HG02588 (cell line): ENCODE results near the gene MAPK13.
"Not testable (repeated sequence)": the region's sequence is repeated elsewhere in the genome, so short reads cannot be mapped to it uniquely, and the experiment has no call there.

Experiments
- ATAC-seq: cut with Tn5 transposase; IDR thresholded peaks from one replicate; pipeline ENCODE4 v1.9.1; 2021; ENCODE audit warnings: mild to moderate bottlenecking, moderate library complexity; ENCODE audit not compliant: unreplicated experiment

Gene MAPK13

DNA sequence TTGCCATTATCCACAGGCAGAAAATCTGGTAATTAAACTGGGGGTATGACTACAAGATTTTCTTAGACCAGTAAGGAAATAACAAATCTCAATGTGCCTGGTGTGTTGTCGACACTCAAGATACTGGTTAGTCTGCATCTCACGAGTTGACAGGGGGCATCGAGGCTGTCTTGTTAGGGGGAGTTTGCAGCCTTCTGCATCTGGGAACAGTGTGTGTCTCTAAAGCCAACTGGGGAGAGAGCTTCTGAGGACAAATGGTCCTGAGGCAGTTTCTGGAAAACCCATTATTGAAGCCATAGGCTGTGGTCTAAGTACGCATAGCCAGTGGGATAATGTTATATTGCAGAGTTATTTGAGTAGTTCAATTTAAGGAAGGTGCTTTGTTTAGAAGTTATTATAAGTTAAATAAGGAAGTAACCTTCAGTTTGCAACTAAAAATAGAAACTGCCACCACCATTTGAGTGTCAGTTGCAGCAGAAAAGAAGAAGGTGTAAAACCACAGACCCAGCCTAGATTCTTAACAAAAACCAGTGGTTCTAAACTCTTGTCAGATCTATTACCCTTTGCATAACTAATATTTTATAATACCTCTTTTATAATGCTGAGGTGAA is 15.4 kb upstream of the MAPK13 start:
- ATAC-seq, result no peak

DNA sequence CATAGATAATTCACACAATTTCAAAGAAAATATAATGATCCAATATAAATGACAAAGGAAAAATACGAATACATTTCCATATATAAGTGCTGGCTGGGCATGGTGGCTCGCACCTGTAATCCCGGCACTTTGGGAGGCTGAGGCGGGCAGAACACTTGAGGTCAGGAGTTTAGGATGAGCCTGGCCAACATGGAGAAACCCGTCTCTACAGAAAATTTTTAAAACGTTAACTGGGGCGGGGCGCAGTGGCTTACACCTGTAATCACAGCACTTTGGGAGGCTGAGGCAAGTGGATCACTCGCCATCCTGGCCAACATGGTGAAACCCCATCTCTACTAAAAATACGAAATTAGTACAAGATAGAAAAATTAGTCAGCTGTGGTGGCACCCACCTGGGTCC is 14.9 kb upstream of the MAPK13 start:
- ATAC-seq, result no peak

GRCh38 chr6:36116066-36116864 is 14.0 kb upstream of the MAPK13 start:
- ATAC-seq, result no peak

DNA sequence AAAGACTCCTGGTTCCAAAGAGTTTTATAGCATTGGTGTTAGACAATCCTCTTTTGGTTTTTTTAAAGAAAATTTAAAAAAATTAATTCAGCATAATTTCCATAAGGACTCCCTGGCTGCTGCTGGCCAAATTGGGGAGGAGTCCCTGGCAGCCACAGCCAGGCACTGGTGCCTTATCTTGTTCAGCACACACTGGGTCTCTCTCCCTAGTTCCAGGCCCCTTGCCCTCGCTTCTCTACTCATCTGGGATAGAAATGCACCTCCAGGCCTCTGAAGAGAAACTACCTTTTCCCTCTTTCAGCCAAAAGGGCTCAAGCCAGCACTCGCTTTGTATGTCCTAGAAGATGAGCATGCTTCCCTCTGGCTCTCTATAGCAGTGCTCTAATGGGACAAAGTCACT is 13.4 kb upstream of the MAPK13 start:
- ATAC-seq, result no peak

DNA sequence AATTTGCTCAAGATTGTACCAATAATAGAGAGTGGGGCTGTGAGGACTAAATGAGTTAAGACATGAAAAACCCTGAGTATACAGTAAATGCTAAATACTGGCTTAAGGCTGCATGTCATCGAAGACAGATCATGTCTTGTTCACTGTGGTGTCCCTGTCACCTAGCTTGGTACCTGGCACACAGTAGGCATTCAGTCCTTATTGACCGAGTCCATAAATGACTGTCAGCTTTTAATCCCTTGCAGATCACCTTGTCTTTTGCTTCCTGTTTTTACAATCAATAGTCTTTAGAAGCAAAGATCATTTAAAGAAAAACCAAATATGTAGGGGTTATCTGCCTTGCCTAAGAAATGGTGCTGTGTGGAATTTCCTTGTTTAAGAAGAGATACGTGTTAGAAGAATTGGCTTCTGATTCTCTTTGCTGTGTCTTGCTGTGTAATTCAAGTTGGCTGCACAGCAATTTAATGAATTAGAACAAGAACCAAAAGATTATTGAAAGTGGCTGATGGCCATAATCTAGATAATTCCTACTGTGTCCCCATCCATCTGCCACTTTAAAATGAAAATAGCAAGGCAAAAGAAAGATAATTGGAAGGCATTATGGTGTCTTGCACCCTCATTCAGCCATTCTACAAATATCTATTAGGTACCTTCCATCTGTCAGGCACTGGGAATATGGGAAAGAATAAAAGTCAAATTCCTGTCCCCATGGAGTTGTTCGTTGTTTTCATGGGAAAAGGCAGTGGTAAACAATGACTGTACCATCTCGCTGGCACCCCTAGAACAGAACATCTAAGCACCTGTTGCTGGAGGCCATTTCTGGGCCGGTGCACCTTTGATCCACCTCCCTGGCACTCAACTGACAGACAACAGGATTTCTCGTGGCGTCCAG is 12.4 kb upstream of the MAPK13 start:
- ATAC-seq, result no peak

DNA sequence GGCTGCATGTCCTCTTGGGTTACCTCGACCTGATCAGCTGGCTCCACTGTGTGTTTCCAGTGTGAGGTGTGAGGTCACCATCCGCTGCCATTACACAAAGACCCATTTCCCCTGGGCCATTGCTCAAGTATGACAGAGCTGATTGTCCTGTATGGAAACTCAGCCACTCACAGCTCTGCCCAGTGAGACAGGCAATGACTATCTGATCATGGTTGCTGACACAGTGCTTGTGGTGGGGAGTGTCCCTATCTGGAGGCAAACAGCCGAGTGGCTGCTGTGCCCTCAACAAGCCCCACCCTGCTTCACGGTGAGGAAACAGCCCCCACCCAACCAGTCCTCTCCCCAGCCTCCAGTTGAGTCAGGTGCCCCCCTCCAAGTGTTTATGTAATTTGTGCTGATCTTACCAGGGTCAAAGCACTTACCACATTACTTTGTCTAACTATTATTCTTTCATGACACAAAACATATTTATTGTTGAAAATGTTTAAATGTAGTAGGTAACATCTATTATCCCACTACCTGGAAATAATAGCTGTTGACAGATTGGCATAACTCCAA is 11.7 kb upstream of the MAPK13 start:
- ATAC-seq, result no peak

- no peak for ATAC-seq
Observed at GRCh38 chr6:36119209-36119608, 11.1 kb upstream of the MAPK13 start.

- ATAC-seq, result no peak
Observed at GRCh38 chr6:36120018-36120417, 10.3 kb upstream of the MAPK13 start.

- no peak for ATAC-seq
Observed at GRCh38 chr6:36120539-36120938, 9.8 kb upstream of the MAPK13 start.

GRCh38 chr6:36120979-36121786 is 9.1 kb upstream of the MAPK13 start:
- ATAC-seq, result no peak

GRCh38 chr6:36121787-36122494 is 8.4 kb upstream of the MAPK13 start:
- ATAC-seq, result no peak

- no peak for ATAC-seq
Observed at GRCh38 chr6:36122495-36123269, 7.6 kb upstream of the MAPK13 start.

- peak; percentile 56 for ATAC-seq
Observed at GRCh38 chr6:36123270-36124139, 6.8 kb upstream of the MAPK13 start.

DNA sequence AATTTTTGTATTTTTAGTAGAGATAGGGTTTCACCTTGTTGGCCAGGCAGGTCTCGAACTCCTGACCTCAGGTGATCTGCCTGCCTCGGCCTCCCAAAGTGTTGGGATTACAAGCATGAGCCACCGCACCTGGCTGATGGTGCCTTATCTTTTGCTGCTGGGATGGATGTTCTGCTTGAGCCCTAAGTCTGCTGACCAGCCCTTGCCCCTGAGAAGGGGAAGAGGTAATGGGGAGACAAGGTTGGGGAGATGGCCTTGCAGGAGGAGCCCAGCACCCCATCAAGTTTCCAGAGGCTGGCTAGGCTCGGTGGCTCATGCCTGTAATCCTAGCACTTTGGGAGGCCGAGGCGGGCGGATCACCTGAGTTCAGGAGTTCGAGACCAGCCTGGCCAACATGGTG is 6.0 kb upstream of the MAPK13 start:
- not testable (repeated sequence) for ATAC-seq

DNA sequence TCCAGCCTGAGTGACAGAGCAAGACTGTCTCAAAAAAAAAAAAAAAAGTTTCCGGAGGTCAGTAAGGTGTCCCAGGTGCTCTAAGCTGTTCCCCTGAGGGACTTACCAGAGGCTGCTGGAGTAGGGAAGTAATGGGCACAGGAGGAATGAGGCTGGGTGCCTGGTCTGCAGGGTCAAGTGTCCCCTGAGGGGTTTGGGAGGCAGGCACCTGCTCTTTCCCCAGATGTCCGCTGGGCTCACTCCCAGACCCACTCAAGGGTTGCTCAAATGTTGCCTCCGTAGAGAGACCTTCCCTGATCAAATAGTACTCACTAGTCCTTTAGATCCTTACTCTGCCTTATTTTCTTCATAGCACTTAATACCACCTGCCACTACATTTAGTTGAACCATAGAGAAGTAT is 5.4 kb upstream of the MAPK13 start:
- no peak for ATAC-seq

DNA sequence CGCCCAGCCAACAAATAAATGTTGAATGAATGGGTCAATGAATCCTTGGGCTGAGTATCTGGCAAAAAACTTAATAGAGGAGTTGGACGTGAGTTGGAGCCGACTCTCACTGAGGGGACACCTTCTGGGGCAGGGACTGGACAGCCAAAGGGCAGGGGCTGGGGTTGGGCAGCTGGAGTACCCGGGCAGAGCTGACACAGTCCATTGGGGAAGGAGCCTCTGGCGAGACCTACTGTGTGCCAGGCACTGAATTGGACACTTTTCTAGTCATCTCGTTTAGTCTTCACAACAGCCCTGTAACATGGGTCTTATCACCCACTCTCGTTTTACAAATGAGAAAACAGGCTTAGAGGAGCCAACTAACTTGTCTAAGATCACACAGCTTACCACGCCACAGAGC is 4.7 kb upstream of the MAPK13 start:
- no peak for ATAC-seq

DNA sequence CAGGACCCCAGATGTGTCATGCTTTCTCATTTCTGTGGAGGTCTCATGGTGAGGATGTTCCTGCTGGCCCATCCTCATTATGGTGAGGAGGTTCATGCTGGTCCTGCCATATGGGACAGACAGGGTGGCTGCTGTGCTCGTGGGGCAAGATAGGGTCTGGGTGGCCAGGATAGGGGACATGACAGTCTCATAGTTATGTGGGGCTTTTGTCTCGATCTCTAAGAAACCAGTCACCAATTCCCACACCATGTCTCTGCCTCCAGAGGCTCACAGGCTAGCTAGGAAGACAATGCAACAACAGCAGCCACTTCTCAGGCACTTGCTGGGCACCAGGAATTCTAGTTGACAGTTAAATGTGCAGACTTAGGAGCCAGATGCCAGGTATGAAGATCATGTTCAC is 4.2 kb upstream of the MAPK13 start:
- no peak for ATAC-seq
